Hematopoietic multipotent progenitor cell treated with erythropoietin and hydrocortisone succinate and interleukin-3 and kit ligand, for 17 days (in vitro differentiated cells): Measurements from ENCODE around the gene MRPL28.
"Not testable (repeated sequence)": the region's sequence is repeated elsewhere in the genome, so short reads cannot be mapped to it uniquely, and the experiment has no call there.

Experiments
- DNase-seq: peaks from one replicate; pipeline ENCODE4 v3.0.0-alpha.2; 2015; ENCODE audit warnings: low spot score

The MRPL28 gene

GRCh38 chr16:339680-340079 lies 30.7 kb downstream of the MRPL28 start:
- no peak for DNase-seq

GRCh38 chr16:337975-338575 lies 32.3 kb downstream of the MRPL28 start:
- no peak for DNase-seq

- DNase-seq = no peak
Measured at GRCh38 chr16:337437-337836, 32.9 kb downstream of the MRPL28 start.

GRCh38 chr16:336269-336668 lies 34.1 kb downstream of the MRPL28 start:
- DNase-seq = no peak

GRCh38 chr16:334861-335632 lies 35.3 kb downstream of the MRPL28 start:
- DNase-seq = not testable (repeated sequence)

GRCh38 chr16:334164-334832 lies 36.0 kb downstream of the MRPL28 start:
- DNase-seq = not testable (repeated sequence)

GRCh38 chr16:333406-334094 lies 36.8 kb downstream of the MRPL28 start:
- no peak for DNase-seq

- not testable (repeated sequence) for DNase-seq
Measured at GRCh38 chr16:331181-331814, 39.0 kb downstream of the MRPL28 start.

- no peak for DNase-seq
Measured at GRCh38 chr16:330741-331140, 39.6 kb downstream of the MRPL28 start.

GRCh38 chr16:325375-326145 lies 44.8 kb downstream of the MRPL28 start:
- DNase-seq = no peak

GRCh38 chr16:324451-325334 lies 45.6 kb downstream of the MRPL28 start:
- DNase-seq = peak; percentile 66

- DNase-seq = no peak
Measured at GRCh38 chr16:324201-324450, 46.2 kb downstream of the MRPL28 start.

- no peak for DNase-seq
Measured at GRCh38 chr16:322476-323143, 47.7 kb downstream of the MRPL28 start.

- no peak for DNase-seq
Measured at GRCh38 chr16:321532-321931, 48.8 kb downstream of the MRPL28 start.

- DNase-seq = no peak
Measured at GRCh38 chr16:320206-320605, 50.1 kb downstream of the MRPL28 start.

- DNase-seq = no peak
Measured at GRCh38 chr16:318628-319027, 51.7 kb downstream of the MRPL28 start.

GRCh38 chr16:317583-317982 lies 52.8 kb downstream of the MRPL28 start:
- no peak for DNase-seq
